HG03442 (cell line): ENCODE data around the gene UBXN1.

Experiments used
- ATAC-seq: cut with Tn5 transposase; IDR thresholded peaks from one replicate; pipeline ENCODE4 v1.9.1; 2021; ENCODE audit warnings: mild to moderate bottlenecking, moderate library complexity; ENCODE audit not compliant: unreplicated experiment

Gene UBXN1

DNA sequence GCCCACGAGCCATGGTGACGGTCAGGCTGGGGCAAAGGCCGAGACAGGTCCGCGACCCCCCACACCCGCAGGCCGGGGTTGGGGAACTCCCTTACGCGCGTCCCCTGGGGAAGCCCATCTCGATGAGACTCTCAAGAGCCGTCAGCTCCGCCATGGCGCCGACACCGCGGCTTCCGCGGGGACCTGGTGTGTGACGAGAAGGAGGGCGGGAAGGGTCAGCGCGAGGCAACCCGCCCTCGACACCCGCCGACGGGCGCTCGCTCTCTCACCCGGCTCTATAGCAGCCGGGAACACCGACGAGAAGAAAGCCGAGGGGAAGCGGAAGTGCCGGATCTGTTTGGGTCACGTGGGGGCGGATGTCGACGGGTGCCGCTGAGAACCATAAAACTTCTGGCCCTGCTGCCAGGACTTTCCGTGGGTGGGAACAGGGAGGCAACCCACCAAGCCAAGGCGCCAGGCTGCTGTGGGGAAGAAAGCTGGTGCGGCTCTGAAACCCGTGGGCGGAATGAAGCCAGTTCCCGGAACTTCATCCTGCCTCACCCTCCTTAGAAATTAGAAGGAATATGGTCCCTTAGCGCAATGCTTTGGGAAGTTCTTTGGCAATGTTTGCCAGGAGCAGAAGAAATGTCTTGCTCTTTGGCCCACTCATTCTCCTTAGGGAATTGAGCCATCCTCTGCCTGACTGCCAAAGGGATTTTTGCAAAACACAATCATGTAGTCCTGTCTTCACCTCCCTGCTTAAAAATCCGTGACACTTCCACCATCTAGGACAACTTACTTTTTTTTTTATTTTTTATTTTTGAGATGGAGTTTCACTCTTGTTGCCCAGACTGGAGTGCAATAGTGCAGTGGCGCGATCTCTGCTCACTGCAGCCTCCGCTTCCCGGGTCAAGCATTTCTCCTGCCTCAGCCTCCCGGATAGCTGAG lies at the start of gene UBXN1:
TSS of gene UBXN1 (minus strand) at position 304 of the 927 bp plus-strand sequence. CDS start at position 154, 150 bp downstream.
- peak; percentile 65 for ATAC-seq

DNA sequence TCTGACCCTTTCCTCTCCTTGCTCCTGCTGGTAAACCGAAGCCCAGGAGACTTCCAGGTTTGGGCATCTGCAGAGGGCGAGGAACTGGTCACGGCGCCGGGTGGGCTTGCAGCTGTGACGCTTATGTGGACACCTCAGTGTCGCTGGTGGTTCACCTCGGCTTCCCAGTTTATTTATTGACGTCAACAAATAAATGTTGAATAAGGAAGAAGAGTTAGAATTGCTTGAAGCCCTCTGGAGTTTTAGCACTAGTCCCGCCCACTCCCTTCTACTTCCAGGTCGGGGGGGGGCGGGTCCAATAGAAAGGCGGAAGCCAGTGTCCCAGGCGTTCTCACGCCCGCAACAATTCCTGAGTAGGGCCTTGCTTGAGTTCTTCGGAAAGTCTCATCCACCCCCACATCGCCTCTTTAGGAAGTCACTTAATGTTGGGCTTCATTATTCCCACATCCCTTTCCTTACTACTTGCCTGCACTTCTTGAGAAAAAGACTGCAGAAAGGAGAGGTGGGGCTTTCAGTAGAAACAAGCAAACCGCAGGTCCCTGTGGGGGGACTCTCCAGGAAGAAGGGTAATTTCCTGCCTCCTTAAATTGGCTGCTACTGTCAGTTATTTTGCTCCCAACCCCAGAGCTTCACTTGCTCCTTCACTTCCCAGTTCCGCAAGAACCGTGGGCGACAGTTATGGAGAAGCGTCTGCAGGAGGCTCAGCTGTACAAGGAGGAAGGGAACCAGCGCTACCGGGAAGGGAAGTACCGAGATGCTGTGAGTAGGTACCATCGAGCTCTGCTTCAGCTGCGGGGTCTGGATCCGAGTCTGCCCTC lies 49.5 kb upstream of the UBXN1 start, which contains the start of gene TTC9C:
TSS of gene TTC9C (plus strand) at position 316 of the 818 bp plus-strand sequence. CDS start at position 679, 363 bp downstream.
- ATAC-seq = peak; percentile 14

DNA sequence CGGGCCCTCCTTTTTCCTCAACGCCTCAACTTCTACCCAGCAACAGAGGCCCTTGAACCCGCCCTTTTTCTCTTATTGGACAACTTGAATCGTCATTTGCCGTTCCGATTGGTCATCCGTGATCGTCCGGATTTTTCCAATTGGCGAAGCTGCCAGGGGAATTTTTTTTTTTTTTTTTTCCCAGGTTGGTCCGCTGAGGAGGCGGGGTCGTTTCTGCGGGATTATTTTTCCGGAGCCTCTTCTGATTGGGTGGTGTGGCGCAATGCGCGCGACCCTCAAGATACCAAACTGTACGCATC lies 48.9 kb upstream of the UBXN1 start:
- peak; percentile 41 for ATAC-seq

DNA sequence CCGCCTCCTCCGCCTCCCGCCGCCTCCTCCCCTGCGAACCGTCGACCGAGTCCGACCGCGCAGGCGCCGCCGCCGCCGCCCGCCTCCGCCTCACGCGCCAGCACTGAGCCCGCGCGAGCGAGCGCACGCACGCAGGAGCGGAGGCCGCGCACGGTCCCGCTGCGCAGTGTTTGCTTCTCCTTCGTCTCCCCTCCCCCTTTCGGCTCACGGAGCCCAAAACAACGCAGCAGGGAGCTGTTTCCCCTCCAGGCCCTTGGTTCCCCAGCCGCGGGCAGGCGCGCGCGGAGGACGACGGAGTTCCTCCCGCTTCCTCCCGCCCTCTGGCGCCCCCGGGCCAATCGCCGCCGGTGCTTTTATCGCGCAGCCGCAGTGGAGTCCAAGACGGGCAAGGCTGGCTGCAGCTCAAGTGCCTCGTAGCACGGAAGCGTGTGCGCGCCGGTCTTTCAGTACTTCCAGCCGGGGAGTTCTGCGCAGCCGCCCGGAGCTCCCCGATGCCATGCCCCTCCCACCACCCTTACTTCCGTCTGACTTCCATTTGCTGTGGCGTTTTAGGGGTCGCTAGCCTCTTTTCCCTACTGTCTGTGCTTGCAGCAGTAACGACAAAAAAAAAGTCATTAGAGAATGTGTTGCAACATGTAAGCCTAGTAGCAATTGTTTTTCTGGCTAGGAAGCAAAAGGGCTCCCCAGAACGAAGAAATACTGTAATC lies 48.4 kb upstream of the UBXN1 start, which contains the start of gene HNRNPUL2:
TSS of gene HNRNPUL2 (minus strand) at position 293 of the 707 bp plus-strand sequence. CDS start 301 bp downstream, outside the sequence.
- peak; percentile 70 for ATAC-seq

GRCh38 chr11:62726915-62727164 lies 48.0 kb upstream of the UBXN1 start:
- ATAC-seq = no peak

DNA sequence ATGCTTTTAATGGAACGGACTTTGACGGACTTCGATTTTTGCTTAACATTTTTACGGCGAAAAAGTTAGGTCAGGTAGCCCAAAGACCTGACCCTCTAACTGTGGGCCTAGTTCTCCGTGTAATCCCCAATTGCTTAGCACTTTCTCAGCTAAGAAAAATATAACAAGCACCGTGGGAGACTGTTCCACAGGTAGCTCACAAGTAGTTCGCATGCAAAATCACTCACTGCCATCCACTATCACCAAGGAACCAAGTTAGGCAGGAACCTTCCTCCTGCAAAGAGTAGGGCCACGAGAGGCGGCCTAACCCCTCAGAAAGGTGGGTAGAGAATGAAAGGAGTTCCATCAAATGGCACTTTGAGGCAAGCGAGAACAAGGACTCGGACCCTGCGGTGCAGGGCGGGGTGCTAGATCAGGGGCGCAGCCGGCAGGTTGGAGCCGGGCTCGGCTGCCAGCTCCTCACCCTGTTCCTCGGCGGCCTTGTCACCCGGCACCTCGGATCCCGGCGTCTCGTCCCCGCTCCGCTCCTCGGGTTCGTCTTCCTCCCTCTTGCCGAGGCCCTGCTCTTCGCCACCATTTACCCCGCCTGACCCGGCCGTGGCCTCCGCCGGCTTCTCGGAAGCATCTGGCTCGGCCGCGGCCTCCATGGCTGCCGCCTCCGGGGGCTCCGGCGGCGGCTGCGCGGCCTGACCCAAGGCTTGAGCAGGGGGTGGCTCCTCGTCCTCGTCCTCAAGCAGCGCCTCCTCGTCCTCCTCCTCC lies 47.5 kb upstream of the UBXN1 start:
- no peak for ATAC-seq

DNA sequence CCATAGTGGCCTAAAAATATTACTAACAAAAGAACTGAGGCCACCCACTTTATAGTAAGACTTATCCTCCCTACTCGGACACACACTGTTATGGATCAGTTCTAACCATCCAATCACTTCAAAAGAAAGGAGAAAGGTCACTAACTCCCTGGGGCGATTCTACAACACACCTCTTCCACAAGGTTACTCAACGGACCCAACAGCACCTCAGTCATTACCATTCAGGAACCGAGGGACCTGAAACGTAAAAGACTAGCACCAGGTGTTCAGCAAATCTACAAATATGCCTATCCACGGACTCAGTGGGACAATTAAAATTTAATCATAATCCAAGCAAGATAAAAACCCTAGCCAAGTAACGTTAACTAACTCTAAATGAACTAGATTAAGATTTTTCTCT lies 46.8 kb upstream of the UBXN1 start:
- no peak for ATAC-seq

DNA sequence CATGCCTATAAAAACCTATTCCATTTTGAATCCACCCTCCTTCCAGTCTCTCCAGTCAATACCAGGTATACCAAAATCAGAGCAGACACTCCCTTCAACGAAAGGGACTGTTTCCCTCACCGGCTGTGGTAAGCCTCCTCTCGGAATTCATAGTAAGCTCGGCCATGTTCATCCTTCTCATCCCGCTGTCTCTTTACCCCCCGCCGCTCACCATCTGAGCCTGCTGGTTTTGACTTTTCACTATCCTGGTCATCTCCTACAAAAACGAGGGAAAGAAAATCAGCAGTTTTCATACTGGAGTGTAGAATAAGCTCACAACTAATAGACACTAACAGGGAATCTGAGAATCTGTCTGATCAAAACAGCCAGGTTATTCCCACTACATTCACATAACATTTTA lies 45.3 kb upstream of the UBXN1 start:
- no peak for ATAC-seq

DNA sequence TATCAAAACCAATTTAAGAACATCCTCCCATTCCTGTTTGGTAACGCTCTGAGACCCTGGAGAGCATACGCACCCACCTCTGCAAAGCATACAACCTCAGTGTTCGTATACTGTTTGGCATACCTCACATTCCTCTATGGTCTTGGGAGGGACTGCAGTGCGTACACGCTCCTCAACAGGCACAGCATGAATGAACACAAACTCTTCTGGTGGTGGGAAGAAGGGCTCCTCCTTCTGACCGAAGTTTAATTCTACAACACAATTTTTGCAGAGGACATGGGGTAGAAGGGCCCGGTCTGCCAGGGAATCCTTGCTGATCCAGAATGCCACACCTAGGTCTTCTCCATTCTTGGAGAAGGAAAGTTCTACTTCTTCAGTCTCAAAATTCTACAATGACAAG lies 43.1 kb upstream of the UBXN1 start:
- no peak for ATAC-seq

- ATAC-seq = no peak
Observed at GRCh38 chr11:62719302-62719978, 40.6 kb upstream of the UBXN1 start.

DNA sequence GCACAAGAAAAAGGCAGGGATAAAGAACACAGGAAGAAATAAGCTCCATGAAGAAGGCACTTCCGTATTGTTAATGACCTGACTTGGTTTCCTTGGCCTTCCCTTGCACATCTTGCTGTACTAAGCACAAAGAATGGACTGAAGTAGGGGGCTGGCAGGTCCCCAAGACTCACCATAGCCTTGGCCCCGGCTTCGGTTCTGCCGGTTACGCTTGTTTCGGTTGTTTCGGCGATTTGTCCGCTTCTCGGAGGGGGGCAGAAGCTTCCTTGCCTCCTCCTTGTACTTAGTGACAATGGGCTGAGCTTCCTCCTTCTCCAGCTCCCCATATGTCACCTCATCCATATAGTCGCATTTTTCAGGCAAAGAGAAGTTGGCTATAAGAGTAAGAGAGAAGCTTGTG lies 37.9 kb upstream of the UBXN1 start:
- ATAC-seq = no peak

GRCh38 chr11:62716206-62716605 lies 37.3 kb upstream of the UBXN1 start:
- ATAC-seq = no peak

DNA sequence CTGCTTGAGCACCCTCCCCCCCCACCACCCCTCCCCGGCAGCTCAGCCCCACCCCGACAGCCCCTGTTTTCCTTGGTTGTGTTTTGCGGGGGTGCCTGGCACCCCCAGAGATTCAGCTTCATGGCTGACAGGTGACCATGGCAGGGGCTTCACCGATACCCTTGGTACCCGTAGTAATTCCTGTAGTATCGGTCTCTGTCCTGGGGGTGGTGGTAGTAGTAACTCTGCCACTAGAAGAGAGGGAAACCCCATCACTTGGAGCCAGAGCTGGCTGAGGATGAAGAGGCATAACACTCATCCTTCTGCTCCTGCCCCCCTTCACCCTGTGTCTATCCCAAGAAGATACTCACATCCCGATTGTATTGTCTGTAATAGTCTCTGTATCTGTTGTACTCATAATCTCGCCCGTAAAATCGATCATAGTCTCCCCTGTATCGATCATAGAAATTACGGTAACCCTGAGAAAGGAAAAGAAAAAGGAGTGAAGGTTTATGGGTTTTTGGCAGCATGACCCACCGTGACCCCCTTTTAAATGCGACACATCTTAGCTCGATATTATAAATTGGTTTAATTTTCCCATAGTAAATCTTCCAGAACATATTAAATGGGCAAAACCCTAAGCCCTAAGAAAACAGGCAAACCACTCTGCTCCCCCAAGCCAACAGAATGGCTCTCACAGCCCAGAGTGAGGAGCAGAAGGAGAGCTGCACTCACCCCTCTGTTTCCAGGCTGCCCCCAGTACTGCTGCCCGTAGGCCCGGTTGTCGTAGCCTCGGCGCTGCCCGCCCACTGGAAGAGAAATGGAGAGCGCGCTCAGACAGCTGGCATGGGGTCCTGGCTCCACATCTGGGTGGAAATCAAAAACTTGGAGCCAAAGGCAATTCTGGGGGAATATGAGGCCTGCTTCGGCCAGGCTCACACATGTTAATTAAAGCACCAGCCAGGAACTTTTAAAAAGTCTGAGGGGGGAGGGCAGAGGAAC lies 36.6 kb upstream of the UBXN1 start:
- ATAC-seq = no peak

- no peak for ATAC-seq
Observed at GRCh38 chr11:62713343-62713742, 34.5 kb upstream of the UBXN1 start.

- ATAC-seq = no peak
Observed at GRCh38 chr11:62712861-62713260, 34.0 kb upstream of the UBXN1 start.

DNA sequence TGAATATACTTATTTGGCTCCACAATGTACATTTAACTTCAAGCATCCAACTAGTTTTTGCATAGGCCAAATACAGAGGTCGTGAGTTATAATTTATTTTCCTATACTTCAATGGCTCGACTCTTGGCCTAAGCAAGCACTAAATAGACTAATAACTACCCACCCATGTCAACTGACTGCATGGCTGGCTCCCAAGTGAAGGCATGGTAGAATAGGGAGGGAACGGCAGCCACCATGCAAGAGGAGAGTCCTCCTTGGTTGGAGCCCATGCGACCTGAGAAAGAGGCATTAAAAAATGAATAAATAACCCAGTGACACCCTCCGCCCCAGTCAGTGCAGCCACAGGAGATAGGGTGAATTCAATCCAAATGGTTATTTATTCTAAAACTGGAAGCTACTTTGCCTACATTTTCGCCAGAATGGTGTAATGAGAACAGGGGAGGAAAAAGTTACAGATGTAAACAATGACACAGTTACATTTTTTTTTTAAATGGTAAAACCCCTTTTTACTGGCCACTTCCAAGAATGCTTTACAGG lies 33.5 kb upstream of the UBXN1 start:
- no peak for ATAC-seq

DNA sequence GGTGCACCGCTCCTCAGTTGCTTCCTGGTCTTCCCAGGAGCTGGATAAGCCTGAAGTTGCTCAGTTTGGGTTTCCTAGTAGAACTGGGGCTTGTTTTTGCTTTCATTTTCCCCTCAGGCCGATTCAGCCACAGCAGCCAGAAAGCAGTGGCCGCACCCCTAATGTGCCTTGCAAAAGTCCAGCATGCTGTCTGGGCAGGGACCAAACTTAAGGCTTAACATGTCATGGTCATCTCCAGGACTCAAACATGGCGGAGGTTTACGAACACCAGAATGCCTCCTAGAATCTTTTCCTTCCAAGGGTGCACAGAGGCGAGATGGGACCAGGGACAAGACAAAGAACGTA lies 31.1 kb upstream of the UBXN1 start:
- no peak for ATAC-seq

DNA sequence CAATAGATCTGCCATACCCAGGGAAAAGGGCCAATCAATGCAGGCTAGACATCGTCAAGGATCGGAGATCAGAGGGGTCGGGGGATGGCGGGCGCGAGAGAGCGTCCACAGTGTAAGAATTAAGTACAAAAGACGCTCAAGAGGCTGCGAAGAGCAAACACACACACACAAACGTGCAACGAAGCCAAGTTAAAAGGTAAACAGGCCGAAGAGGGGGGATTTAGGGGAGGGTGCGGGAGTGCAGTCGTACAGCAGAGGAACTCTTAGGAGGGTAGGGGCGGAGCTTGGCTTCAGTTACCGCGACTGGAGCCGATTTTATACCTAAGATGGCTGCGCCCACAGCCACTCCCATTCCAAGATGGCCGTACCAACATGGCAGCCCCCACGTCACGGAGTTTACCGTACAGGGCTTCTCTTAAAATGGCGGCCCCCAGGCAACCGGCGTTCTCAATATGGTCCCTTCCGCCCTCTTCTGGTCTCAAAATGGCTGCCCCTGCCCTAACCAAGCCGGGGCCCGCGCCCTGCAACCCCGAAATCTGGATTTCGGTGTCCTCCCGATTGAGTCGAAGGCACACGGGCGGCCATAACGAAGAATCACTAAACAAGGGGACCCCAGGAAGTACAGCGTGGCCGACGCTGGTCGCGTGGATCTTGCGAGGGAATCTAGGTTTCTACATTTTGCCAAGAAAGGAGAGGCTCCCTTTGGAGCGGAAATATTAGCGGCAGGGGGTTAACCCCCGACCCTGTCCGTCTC lies 30.6 kb upstream of the UBXN1 start:
- peak; percentile 61 for ATAC-seq
